Pancreas (tissue), 10 donors: ENCODE measurements around the gene IFT172. TPM values are rescaled to one million over a fixed set of nuclear protein-coding genes. Genes with fewer than 3 reads are reported as not detected.

Experiments
- ATAC-seq, 4 donors: fragments of 200-7000 bp; cut with Tn5 transposase; one replicate each; pipeline versions ENCODE4 v1.8.0 to v1.9.1; 2020; ENCODE audit warnings: mild to moderate bottlenecking in 4 of 4, moderate library complexity in 4 of 4
- DNase-seq, 6 donors: peaks; one replicate each; pipeline ENCODE4 v3.0.0-alpha.2; 2020
- FAIRE-seq: peaks from 2 replicates; lab custom pipeline; 2012; peaks lifted over from hg19 to GRCh38; lab: Jason Lieb, UNC
- H3K27ac ChIP-seq, 4 donors: fragments of 200-600 bp; sonication (generic); 1 replicate in 3 of 4; 2 replicates in 1 of 4; pipeline versions ENCODE4 v1.5.0 to v1.8.0; 2020
- H3K27me3 ChIP-seq, 4 donors: fragments of 200-600 bp; one replicate each; pipeline ENCODE4 v1.8.0; 2021
- H3K36me3 ChIP-seq, 3 donors: fragments of 200-600 bp; sonication (generic) in 1 of 3; one replicate each; pipeline versions ENCODE4 v1.5.0 to v1.8.0; 2020 to 2021
- H3K4me1 ChIP-seq, 3 donors: fragments of 200-600 bp; one replicate each; pipeline ENCODE4 v1.8.0; 2021
- H3K4me3 ChIP-seq, 4 donors: fragments of 200-600 bp; sonication (generic) in 2 of 4; one replicate each; pipeline versions ENCODE4 v1.5.0 to v1.8.0; 2020 to 2021
- H3K9me3 ChIP-seq, 4 donors: fragments of 200-600 bp; one replicate each; pipeline ENCODE4 v1.8.0; 2021
- CTCF ChIP-seq, 4 donors: fragments of 200-600 bp; sonication (generic) in 3 of 4; IDR thresholded peaks; one replicate each; pipeline versions ENCODE4 v1.5.0 to v1.8.0; 2021; ENCODE audit warnings: antibody characterized with exemption in 4 of 4
- WGBS, 2 donors: extraction: QIAGEN DNeasy Blood & Tissue Kit; methylation state at CpG; one replicate each; pipeline ENCODE4 v1.1.7; 2013; 5-methylcytosine and 5-hydroxymethylcytosine counted together
- intact Hi-C, 3 donors: fragments of 100-400 bp; cut with DNase I; formaldehyde crosslinking; loops; one replicate each; pipeline versions ENCODE4 v1.11.1 to v1.14.2; 2022
- polyA plus RNA-seq, 2 donors: library from polyadenylated mRNA; stranded (reverse); fragments of 200-250 nt; gene quantifications; one replicate each; pipeline ENCODE4 v1.2.3, GENCODE V29; 2013
- total RNA-seq, 6 donors: library from RNA; stranded (reverse); fragmentation: NEBNext Ultra II Directional in 4 of 6; extraction: Animal tissue kit (Norgen Biotek cat#: 25700) in 4 of 6; gene quantifications; one replicate each; pipeline versions ENCODE4 v1.2.1 to v1.2.4, GENCODE V29; 2021 to 2023
- donor health status: healthy with polysubstance abuse.
- donor health status: DM: no; HTN: no; CAD: no; lungs with moderate emphysema.
- donor health status: DM: no; HTN: no; CAD: no.
- donor health status: control.
- donor health status: control.
- donor health status: Bipolar disorder and iron deficiency.
- donor health status: DM: yes; HTN: yes; CAD: no.
- donor health status: DM: no; HTN: no; CAD: no.
- donor health status: DM: no; HTN: no; CAD: no.
- donor health status: DM: yes; HTN: yes; CAD: no.

Gene IFT172
- total and polyA plus RNA-seq, 8 donors: 10.1 to 56.2 (median 16.2) TPM

DNA sequence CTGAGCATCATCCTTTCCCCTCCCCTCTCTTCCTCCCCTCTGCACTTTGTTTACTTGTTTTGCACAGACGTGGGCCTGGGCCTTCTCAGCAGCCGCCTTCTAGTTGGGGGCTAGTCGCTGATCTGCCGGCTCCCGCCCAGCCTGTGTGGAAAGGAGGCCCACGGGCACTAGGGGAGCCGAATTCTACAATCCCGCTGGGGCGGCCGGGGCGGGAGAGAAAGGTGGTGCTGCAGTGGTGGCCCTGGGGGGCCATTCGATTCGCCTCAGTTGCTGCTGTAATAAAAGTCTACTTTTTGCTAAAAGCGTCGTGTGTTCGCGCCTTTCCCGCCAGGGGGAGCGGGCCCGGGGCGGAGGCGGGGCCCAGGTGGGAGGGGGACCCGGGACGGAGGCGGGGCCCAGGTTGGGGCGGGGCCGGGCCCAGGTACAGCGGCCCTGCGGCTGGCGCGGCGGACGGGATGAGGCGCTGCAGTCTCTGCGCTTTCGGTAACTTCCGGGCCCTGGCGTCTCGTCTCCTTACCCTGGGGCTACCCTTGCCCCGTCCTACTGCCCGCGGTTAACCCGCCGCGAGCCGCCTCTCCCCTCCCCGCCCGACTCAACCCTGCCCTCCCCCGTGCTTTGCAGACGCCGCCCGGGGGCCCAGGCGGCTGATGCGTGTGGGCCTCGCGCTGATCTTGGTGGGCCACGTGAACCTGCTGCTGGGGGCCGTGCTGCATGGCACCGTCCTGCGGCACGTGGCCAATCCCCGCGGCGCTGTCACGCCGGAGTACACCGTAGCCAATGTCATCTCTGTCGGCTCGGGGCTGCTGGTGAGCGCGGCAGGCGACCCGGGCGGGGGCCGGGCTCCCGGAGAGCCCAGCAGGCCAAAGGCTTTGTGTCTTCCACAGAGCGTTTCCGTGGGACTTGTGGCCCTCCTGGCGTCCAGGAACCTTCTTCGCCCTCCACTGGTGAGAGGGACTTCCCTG, 47.3 kb downstream of the IFT172 start, which contains the start of gene KRTCAP3:
TSS of gene KRTCAP3 (plus strand) at position 424 of the 962 bp plus-strand sequence. CDS start at position 456, 32 bp downstream.
- intact Hi-C loops: no loop called here
- peak; percentile 35 to 56 (median 52) for TF ChIP-seq CTCF (IDR thresholded peaks at IDR 0.05)
- ATAC-seq (peak; percentile 93 to 96 (median 96)), FAIRE-seq (no peak), DNase-seq (peak; percentile 77 to 95 (median 90))
- H3K4me1 ChIP-seq: peaks cover 0 to 11% (median 3%) of the 10 kb centered on the region in 3 donors
- H3K36me3 ChIP-seq: peaks cover 5 to 49% (median 38%) of the 10 kb centered on the region in 3 donors
- WGBS, 2 donors: 17 to 20% methylated on average over 68 to 80 of the region's 80 CpGs
- H3K4me3 ChIP-seq: peak within 1 kb of the TSS; percentile 27 to 62 (median 53)
- peak within 1 kb of the TSS; percentile 61 to 75 (median 68) for H3K27ac ChIP-seq
- no peaks in the 10 kb centered on the region for H3K9me3 ChIP-seq
- H3K27me3 ChIP-seq: no peaks in the 10 kb centered on the region

DNA sequence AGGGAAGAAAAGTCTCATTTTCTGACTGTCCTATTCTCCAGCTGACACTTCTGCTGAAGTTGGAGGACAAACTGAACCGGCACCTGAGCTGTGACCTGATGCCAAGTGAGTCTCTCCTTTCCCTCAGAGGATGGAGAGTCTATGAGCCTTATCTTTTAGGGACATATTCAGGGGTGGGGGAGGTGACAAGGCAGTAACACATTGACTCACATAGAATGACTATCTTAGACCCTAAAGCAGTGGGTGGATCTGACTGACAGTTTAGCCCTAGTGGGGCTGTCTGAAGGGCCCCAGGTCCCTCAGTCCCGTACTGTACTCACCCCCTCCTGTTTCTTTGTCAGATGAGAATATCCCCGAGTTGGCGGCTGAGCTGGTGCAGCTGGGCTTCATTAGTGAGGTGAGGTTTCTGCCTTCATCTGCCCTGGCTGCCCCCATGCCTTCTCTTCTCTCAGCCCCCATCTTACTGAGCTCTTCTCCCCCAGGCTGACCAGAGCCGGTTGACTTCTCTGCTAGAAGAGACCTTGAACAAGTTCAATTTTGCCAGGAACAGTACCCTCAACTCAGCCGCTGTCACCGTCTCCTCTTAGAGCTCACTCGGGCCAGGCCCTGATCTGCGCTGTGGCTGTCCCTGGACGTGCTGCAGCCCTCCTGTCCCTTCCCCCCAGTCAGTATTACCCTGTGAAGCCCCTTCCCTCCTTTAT, 48.2 kb downstream of the IFT172 start:
- ATAC-seq (no peak), FAIRE-seq (no peak), DNase-seq (no peak)
- H3K4me1 ChIP-seq: peaks cover 0 to 11% (median 3%) of the 10 kb centered on the region in 3 donors
- H3K36me3 ChIP-seq: peaks cover 5 to 58% (median 45%) of the 10 kb centered on the region in 3 donors
- no peak for TF ChIP-seq CTCF (IDR thresholded peaks at IDR 0.05)
- WGBS, 2 donors: 76 to 82% methylated on average over 10 of the region's 10 CpGs
- H3K27ac ChIP-seq: peak overlapping the region in 1 of 4 donors; percentile 75
- H3K9me3 ChIP-seq: no peaks in the 10 kb centered on the region
- no peaks in the 10 kb centered on the region for H3K27me3 ChIP-seq
- intact Hi-C loops: no loop called here
- H3K4me3 ChIP-seq: no peak overlapping the region

GRCh38 chr2:27435628-27436027, 53.9 kb downstream of the IFT172 start:
- 90 to 92% methylated on average over 6 of the region's 6 CpGs for WGBS, 2 donors
- no peak for DNase-seq
- Histone ChIP-seq H3K4me1 (peaks cover 9 to 11% (median 9%) of the 10 kb centered on the region in 3 donors), H3K4me3 (no peak overlapping the region), H3K27me3 (no peaks in the 10 kb centered on the region), H3K36me3 (peaks cover 15 to 73% (median 68%) of the 10 kb centered on the region in 3 donors), H3K9me3 (no peaks in the 10 kb centered on the region), H3K27ac (no peak overlapping the region)
- ATAC-seq: no peak
- no peak for TF ChIP-seq CTCF (IDR thresholded peaks at IDR 0.05)
- intact Hi-C loops: no loop called here
- no peak for FAIRE-seq

DNA sequence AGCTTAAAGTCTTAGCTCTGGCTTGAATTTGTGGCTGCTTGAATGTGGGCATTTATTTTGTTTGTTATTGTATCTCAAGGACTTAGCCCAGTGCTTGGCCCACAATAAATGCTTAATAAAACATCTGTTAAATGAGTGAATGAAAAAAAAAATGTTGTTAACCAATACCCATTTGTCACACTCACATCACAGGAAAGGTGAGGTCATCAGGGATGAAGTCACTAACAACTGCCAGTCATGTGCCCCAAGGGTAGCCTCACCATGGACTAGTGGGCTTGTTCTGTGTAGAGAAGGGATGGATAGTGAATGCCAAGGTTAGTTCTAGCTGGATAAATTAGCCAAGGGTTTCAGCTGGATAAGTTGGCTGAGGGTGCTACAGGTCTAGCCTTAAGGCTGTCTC, 58.1 kb downstream of the IFT172 start:
- FAIRE-seq: no peak
- intact Hi-C loops: no loop called here
- Histone ChIP-seq H3K4me1 (peaks cover 15 to 19% (median 17%) of the 10 kb centered on the region in 3 donors), H3K27me3 (no peaks in the 10 kb centered on the region), H3K9me3 (no peaks in the 10 kb centered on the region), H3K4me3 (no peak overlapping the region), H3K27ac (no peak overlapping the region), H3K36me3 (peaks cover 10 to 34% (median 29%) of the 10 kb centered on the region in 3 donors)
- ATAC-seq: no peak
- no peak for TF ChIP-seq CTCF (IDR thresholded peaks at IDR 0.05)
- no peak for DNase-seq
